ENCODE results near the gene TSC2.

DNA sequence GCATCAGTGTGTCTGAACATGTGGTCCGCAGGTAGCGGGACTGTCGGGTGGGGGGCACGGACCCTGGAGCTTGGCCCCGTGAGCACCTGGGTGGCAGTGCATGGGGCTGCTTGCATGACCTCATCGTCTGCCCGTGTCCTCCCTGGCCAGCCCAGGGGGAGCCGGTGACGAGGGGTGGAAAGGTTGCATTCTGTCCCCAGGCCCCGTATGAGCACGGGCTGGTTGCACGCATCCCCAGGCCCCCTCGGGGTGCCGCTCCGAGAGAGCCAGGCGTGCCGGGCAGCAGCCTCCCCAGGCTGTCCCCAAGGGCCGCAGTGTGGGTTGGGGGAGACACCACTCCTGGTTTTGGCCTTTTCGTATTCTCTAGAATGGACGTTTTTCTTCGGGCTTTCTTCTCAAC is 29.9 kb downstream of the TSC2 start:
- TF ChIP-seq, protein P1, sequence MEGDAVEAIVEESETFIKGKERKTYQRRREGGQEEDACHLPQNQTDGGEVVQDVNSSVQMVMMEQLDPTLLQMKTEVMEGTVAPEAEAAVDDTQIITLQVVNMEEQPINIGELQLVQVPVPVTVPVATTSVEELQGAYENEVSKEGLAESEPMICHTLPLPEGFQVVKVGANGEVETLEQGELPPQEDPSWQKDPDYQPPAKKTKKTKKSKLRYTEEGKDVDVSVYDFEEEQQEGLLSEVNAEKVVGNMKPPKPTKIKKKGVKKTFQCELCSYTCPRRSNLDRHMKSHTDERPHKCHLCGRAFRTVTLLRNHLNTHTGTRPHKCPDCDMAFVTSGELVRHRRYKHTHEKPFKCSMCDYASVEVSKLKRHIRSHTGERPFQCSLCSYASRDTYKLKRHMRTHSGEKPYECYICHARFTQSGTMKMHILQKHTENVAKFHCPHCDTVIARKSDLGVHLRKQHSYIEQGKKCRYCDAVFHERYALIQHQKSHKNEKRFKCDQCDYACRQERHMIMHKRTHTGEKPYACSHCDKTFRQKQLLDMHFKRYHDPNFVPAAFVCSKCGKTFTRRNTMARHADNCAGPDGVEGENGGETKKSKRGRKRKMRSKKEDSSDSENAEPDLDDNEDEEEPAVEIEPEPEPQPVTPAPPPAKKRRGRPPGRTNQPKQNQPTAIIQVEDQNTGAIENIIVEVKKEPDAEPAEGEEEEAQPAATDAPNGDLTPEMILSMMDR (IDR thresholded peaks at IDR 0.05): no peak
- TF ChIP-seq POLR2A (IDR thresholded peaks at IDR 0.05): no peak

Measured in right lobe of liver (tissue), 4 donors.